ENCODE data around the gene DEK. TPM values are rescaled to one million over a fixed set of nuclear protein-coding genes. Genes with fewer than 3 reads are reported as not detected.

Gene DEK
- total RNA-seq, 1 experiment from 2014 or later: 204 TPM

- TF ChIP-seq SOX15 (CRISPR knock-in tag; IDR thresholded peaks at IDR 0.05) (no peak), EMX1 (CRISPR knock-in tag; IDR thresholded peaks at IDR 0.05) (no peak)
Measured at GRCh38 chr6:18240230-18240629, 24.1 kb downstream of the DEK start (continued).

GRCh38 chr6:18237167-18237566 is 27.2 kb downstream of the DEK start:
- peaks cover 33% of the 10 kb centered on the region for H3K9me3 Mint-ChIP-seq
- DNase-seq (ENCODE audit: low spot score): no peak
- no peak overlapping the region for H3K4me3 Mint-ChIP-seq
- no peak for ATAC-seq
- no peaks in the 10 kb centered on the region; the same call in 1 of the 2 replicates for H3K27me3 Mint-ChIP-seq (ENCODE audit: low read depth)
- peaks cover 84% of the 10 kb centered on the region for H3K36me3 Mint-ChIP-seq
- CTCF ChIA-PET: no interaction called here
- TF ChIP-seq HMGA2 (CRISPR knock-in tag; IDR thresholded peaks at IDR 0.05): no peak
- TF ChIP-seq, protein P1, sequence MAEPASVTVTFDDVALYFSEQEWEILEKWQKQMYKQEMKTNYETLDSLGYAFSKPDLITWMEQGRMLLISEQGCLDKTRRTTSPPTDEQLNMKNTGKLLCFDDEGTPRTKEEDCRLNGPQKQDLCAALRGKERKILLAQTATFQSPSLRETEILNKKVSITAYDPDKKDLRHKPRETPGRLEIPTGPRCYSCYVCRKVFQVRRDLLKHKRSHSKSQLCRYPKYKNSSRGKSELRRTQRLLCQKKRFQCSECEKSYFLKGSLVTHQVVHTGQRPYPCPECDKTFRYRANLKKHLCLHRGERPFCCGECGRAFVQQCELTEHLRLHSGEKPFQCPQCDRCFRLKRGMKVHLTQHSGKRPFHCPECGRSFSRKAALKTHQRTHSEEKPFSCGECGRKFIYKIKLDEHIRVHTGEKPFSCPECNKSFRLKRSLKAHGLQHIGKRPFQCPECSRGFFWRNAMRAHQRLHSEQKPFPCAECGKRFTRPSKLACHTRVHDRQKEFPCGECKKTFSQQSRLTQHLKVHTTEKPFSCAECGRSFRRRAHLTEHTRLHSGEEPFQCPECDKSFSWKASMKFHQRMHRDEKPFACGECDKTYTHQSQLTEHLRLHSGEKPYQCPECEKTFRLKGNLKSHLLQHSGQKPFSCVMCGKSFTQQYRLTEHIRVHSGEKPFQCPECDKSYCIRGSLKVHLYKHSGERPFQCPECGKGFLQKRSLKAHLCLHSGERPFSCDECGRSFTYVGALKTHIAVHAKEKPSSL (CRISPR knock-in tag; conservative IDR thresholded peaks at IDR 0.05): no peak
- no peak for TF ChIP-seq SMAD3 (CRISPR knock-in tag; IDR thresholded peaks at IDR 0.05; ENCODE audit: borderline replicate concordance)
- no peak for TF ChIP-seq ZNF671 (CRISPR knock-in tag; IDR thresholded peaks at IDR 0.05)
- H3K27ac Mint-ChIP-seq: no peak overlapping the region
- H3K4me1 Mint-ChIP-seq: peaks cover 20% of the 10 kb centered on the region
- POLR2A ChIA-PET: interaction anchor here (0.6 kb wide), 1 partner anchor 15 kb away, joined by 10 read pairs; no protein-coding TSS in a partner anchor

DNA sequence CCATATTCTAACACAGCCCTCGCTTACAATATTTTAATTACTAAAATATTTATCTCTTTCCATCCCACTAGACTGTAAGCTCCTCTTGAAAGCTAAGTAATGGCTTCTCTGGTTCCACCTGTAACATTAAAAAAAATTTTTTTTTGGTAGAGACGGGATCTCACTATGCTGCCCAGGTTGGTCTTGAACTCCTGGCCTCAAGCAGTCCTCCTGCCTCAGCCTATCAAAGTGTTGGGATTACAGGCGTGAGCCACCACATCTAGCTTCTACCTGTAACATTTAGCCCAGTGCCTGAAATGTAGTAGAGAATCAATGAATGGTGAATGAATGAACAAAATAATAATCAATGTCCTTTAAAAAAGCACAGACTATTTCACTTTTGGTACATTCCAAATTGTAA is 28.8 kb downstream of the DEK start:
- Mint-ChIP-seq H3K4me3 (no peak overlapping the region), H3K27me3 (ENCODE audit: low read depth) (no peaks in the 10 kb centered on the region; the same call in 1 of the 2 replicates), H3K36me3 (peaks cover 88% of the 10 kb centered on the region), H3K27ac (no peak overlapping the region), H3K9me3 (peaks cover 50% of the 10 kb centered on the region), H3K4me1 (peaks cover 5% of the 10 kb centered on the region)
- ChIA-PET CTCF (no interaction called here), POLR2A (no interaction called here)
- no peak for DNase-seq (ENCODE audit: low spot score)
- TF ChIP-seq ZNF121 (CRISPR knock-in tag; IDR thresholded peaks at IDR 0.05) (peak; percentile 55; the same call in 1 of the 2 replicates), TCF7 (CRISPR knock-in tag; IDR thresholded peaks at IDR 0.05; ENCODE audit: low read depth) (no peak)
- no peak for ATAC-seq

- peaks cover 95% of the 10 kb centered on the region for H3K36me3 Mint-ChIP-seq
- CTCF ChIA-PET: no interaction called here
- DNase-seq (ENCODE audit: low spot score) (no peak), ATAC-seq (no peak)
- H3K9me3 Mint-ChIP-seq: peaks cover 59% of the 10 kb centered on the region
- no peak overlapping the region for H3K27ac Mint-ChIP-seq
- H3K4me1 Mint-ChIP-seq: no peaks in the 10 kb centered on the region
- POLR2A ChIA-PET: no interaction called here
- no peak overlapping the region for H3K4me3 Mint-ChIP-seq
- no peaks in the 10 kb centered on the region; the same call in 1 of the 2 replicates for H3K27me3 Mint-ChIP-seq (ENCODE audit: low read depth)
- TF ChIP-seq, protein P2, sequence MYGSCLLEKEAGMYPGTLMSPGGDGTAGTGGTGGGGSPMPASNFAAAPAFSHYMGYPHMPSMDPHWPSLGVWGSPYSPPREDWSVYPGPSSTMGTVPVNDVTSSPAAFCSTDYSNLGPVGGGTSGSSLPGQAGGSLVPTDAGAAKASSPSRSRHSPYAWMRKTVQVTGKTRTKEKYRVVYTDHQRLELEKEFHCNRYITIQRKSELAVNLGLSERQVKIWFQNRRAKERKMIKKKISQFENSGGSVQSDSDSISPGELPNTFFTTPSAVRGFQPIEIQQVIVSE (CRISPR knock-in tag; IDR thresholded peaks at IDR 0.05; ENCODE audit: borderline replicate concordance): no peak
- no peak for TF ChIP-seq PREB (CRISPR knock-in tag; IDR thresholded peaks at IDR 0.05; ENCODE audit: borderline replicate concordance)
- TF ChIP-seq NFYB (CRISPR knock-in tag; conservative IDR thresholded peaks at IDR 0.05; ENCODE audit: low read depth): no peak
- no peak for TF ChIP-seq NR1H2 (CRISPR knock-in tag; IDR thresholded peaks at IDR 0.05)
- no peak for TF ChIP-seq CREB1 (CRISPR knock-in tag; IDR thresholded peaks at IDR 0.05)
- no peak for TF ChIP-seq ELF4 (CRISPR knock-in tag; IDR thresholded peaks at IDR 0.05; ENCODE audit: low read depth)
- TF ChIP-seq KAT7 (CRISPR knock-in tag; IDR thresholded peaks at IDR 0.05; ENCODE audit: borderline replicate concordance): no peak
- no peak for TF ChIP-seq ZNF219 (CRISPR knock-in tag; IDR thresholded peaks at IDR 0.05; ENCODE audit: borderline replicate concordance)
- TF ChIP-seq ARID4B (CRISPR knock-in tag; IDR thresholded peaks at IDR 0.05; ENCODE audit: borderline replicate concordance): no peak
- TF ChIP-seq, protein P3, sequence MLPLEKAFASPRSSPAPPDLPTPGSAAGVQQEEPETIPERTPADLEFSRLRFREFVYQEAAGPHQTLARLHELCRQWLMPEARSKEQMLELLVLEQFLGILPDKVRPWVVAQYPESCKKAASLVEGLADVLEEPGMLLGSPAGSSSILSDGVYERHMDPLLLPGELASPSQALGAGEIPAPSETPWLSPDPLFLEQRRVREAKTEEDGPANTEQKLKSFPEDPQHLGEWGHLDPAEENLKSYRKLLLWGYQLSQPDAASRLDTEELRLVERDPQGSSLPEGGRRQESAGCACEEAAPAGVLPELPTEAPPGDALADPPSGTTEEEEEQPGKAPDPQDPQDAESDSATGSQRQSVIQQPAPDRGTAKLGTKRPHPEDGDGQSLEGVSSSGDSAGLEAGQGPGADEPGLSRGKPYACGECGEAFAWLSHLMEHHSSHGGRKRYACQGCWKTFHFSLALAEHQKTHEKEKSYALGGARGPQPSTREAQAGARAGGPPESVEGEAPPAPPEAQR (CRISPR knock-in tag; IDR thresholded peaks at IDR 0.05): no peak
- TF ChIP-seq, protein P4, sequence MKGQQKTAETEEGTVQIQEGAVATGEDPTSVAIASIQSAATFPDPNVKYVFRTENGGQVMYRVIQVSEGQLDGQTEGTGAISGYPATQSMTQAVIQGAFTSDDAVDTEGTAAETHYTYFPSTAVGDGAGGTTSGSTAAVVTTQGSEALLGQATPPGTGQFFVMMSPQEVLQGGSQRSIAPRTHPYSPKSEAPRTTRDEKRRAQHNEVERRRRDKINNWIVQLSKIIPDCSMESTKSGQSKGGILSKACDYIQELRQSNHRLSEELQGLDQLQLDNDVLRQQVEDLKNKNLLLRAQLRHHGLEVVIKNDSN (CRISPR knock-in tag; IDR thresholded peaks at IDR 0.05): no peak
Measured at GRCh38 chr6:18234564-18234963, 29.8 kb downstream of the DEK start.
